ENCODE measurements around the gene RLN3. TPM values are rescaled to one million over a fixed set of nuclear protein-coding genes. Genes with fewer than 3 reads are reported as not detected.

RLN3 gene
- total RNA-seq, 1 experiment from 2014 or later = not detected

Other genes starting within 250 kb of the RLN3 start
- 1.8 and 2.7 TPM in 2 replicates for gene ZSWIM4, start 232.7 kb upstream of the RLN3 start, total RNA-seq (2014; rRNA removed; shearing (Covaris generic))
- gene NANOS3, start 151.0 kb upstream of the RLN3 start, total RNA-seq (2014; rRNA removed; shearing (Covaris generic)) = not detected in 2 replicates
- 2.0 and 3.3 TPM in 2 replicates for gene BRME1, start 122.0 kb upstream of the RLN3 start, total RNA-seq (2014; rRNA removed; shearing (Covaris generic))
- 16.8 and 19.7 TPM in 2 replicates for gene CC2D1A, start 121.9 kb upstream of the RLN3 start, total RNA-seq (2014; rRNA removed; shearing (Covaris generic))
- 0.23 and 0.37 TPM in 2 replicates for gene PODNL1, start 89.7 kb upstream of the RLN3 start, total RNA-seq (2014; rRNA removed; shearing (Covaris generic))
- 35.0 and 44.0 TPM in 2 replicates for gene DCAF15, start 75.6 kb upstream of the RLN3 start, total RNA-seq (2014; rRNA removed; shearing (Covaris generic))
- 3.1 and 3.8 TPM in 2 replicates for gene RFX1, start 21.8 kb upstream of the RLN3 start, total RNA-seq (2014; rRNA removed; shearing (Covaris generic))
- 20.7 and 22.6 TPM in 2 replicates for gene IL27RA, start 3.6 kb downstream of the RLN3 start, total RNA-seq (2014; rRNA removed; shearing (Covaris generic))
- 1.5 and 3.9 TPM in 2 replicates for gene PALM3, start 33.9 kb downstream of the RLN3 start, total RNA-seq (2014; rRNA removed; shearing (Covaris generic))
- gene MISP3, start 44.6 kb downstream of the RLN3 start, total RNA-seq (2014; rRNA removed; shearing (Covaris generic)) = 1.4 and 1.5 TPM in 2 replicates
- 0.23 TPM in 1 of 2 replicates, not detected in the other for gene C19orf67, start 57.6 kb downstream of the RLN3 start, total RNA-seq (2014; rRNA removed; shearing (Covaris generic))
- gene SAMD1, start 62.6 kb downstream of the RLN3 start, total RNA-seq (2014; rRNA removed; shearing (Covaris generic)) = 67.3 and 74.3 TPM in 2 replicates
- 17.6 and 25.6 TPM in 2 replicates for gene PRKACA, start 89.6 kb downstream of the RLN3 start, total RNA-seq (2014; rRNA removed; shearing (Covaris generic))
- 80.4 and 123 TPM in 2 replicates for gene ASF1B, start 108.4 kb downstream of the RLN3 start, total RNA-seq (2014; rRNA removed; shearing (Covaris generic))
- gene ADGRL1, start 178.0 kb downstream of the RLN3 start, total RNA-seq (2014; rRNA removed; shearing (Covaris generic)) = 8.7 and 17.4 TPM in 2 replicates